AG09309 (cell line): Measurements from ENCODE around the gene CCER1.
A peak's percentile ranks its signal among the peaks of the same experiment; 100 is the strongest.

Experiments used
- DNase-seq: peaks from one replicate; pipeline ENCODE4 v3.0.0-alpha.2; 2010; ENCODE audit warnings: low read depth
- H3K4me3 ChIP-seq: 2 replicates; pipeline ENCODE4 v1.5.1; 2011; ENCODE audit warnings: mild to moderate bottlenecking, low read depth, low read length, moderate library complexity; ENCODE audit not compliant: control insufficient read depth
- CTCF ChIP-seq: IDR thresholded peaks from 2 replicates; pipeline ENCODE4 v1.5.1; 2011; ENCODE audit warnings: mild to moderate bottlenecking, low read depth, low read length, inconsistent platforms; ENCODE audit not compliant: insufficient read depth, control insufficient read depth; ENCODE audit errors: missing control alignments

Gene CCER1

GRCh38 chr12:90945070-90945649 lies 9.8 kb downstream of the CCER1 start:
- no peak for DNase-seq
- TF ChIP-seq CTCF = peak; percentile 21
- no peak overlapping the region for H3K4me3 ChIP-seq

GRCh38 chr12:90943255-90943654 lies 11.7 kb downstream of the CCER1 start:
- DNase-seq = no peak
- no peak for TF ChIP-seq CTCF

GRCh38 chr12:90940872-90941499 lies 14.0 kb downstream of the CCER1 start:
- DNase-seq = peak; percentile 29
- TF ChIP-seq CTCF = peak; percentile 71
- H3K4me3 ChIP-seq = no peak overlapping the region

More at GRCh38 chr12:90943255-90943654, 11.7 kb downstream of the CCER1 start:
- no peak overlapping the region for H3K4me3 ChIP-seq

- DNase-seq = no peak
- no peak overlapping the region for H3K4me3 ChIP-seq
- TF ChIP-seq CTCF = no peak
These were observed 15.6 kb downstream of the CCER1 start for GRCh38 chr12:90939382-90939781.

- no peak for DNase-seq
- H3K4me3 ChIP-seq = no peak overlapping the region
- TF ChIP-seq CTCF = no peak
These were observed 16.5 kb downstream of the CCER1 start for GRCh38 chr12:90938451-90938850.

- TF ChIP-seq CTCF = no peak
- H3K4me3 ChIP-seq = no peak overlapping the region
- DNase-seq = no peak
These were observed 17.3 kb downstream of the CCER1 start for GRCh38 chr12:90937651-90938050.
